GM20000 (cell line): Measurements from ENCODE around the gene KLHL10.

Source experiments
- DNase-seq: peaks from one replicate; pipeline ENCODE4 v3.0.0; 2012; ENCODE audit warnings: low spot score
- CTCF ChIP-seq: IDR thresholded peaks from 2 replicates; pipeline ENCODE4 v1.5.1; 2012; ENCODE audit warnings: mild to moderate bottlenecking, control low read depth; ENCODE audit errors: extremely low read depth, missing control alignments

KLHL10 gene

GRCh38 chr17:41888332-41888965 lies 50.8 kb downstream of the KLHL10 start:
- DNase-seq, result no peak
- TF ChIP-seq CTCF, result no peak

GRCh38 chr17:41891135-41892020 lies 53.8 kb downstream of the KLHL10 start:
- no peak for DNase-seq
- no peak for TF ChIP-seq CTCF

GRCh38 chr17:41892021-41892376 lies 54.4 kb downstream of the KLHL10 start:
- TF ChIP-seq CTCF, result no peak
- no peak for DNase-seq

- no peak for DNase-seq
- TF ChIP-seq CTCF, result no peak
These were observed 55.8 kb downstream of the KLHL10 start for GRCh38 chr17:41893384-41893783.

- no peak for DNase-seq
- TF ChIP-seq CTCF, result no peak
These were observed 57.2 kb downstream of the KLHL10 start for GRCh38 chr17:41894791-41895331.

GRCh38 chr17:41895617-41896016 lies 58.0 kb downstream of the KLHL10 start:
- DNase-seq, result no peak
- TF ChIP-seq CTCF, result no peak

- TF ChIP-seq CTCF, result no peak
- DNase-seq, result no peak
These were observed 59.1 kb downstream of the KLHL10 start for GRCh38 chr17:41896726-41897125.
